Hepatocyte (in vitro differentiated cells): ENCODE measurements around the gene ABI3BP. TPM values are rescaled to one million over a fixed set of nuclear protein-coding genes. Genes with fewer than 3 reads are reported as not detected.
A peak's percentile ranks its signal among the peaks of the same experiment; 100 is the strongest.

Experiments
- DNase-seq: peaks from one replicate; pipeline ENCODE4 v3.0.0-alpha.2; 2016; ENCODE audit warnings: low spot score
- H2AFZ ChIP-seq: fragments of 200-600 bp; sonication (generic); 2 replicates; pipeline ENCODE4 v1.6.0; 2016; ENCODE audit warnings: antibody characterized with exemption, mild to moderate bottlenecking
- H3K27ac ChIP-seq: fragments of 200-600 bp; sonication (generic); 2 replicates; pipeline ENCODE4 v1.5.1; 2016; ENCODE audit warnings: mild to moderate bottlenecking
- H3K27me3 ChIP-seq: fragments of 200-600 bp; sonication (generic); 2 replicates; pipeline ENCODE4 v1.6.1; 2016
- H3K36me3 ChIP-seq: fragments of 200-600 bp; sonication (generic); replicated peaks from 2 replicates; pipeline ENCODE4 v1.5.1; 2016; ENCODE audit warnings: low read depth; ENCODE audit not compliant: insufficient read depth
- H3K4me1 ChIP-seq: fragments of 200-600 bp; sonication (generic); 2 replicates; pipeline ENCODE4 v1.5.1; 2016; ENCODE audit warnings: mild to moderate bottlenecking, moderate library complexity; ENCODE audit not compliant: insufficient read depth
- H3K4me2 ChIP-seq: fragments of 200-600 bp; sonication (generic); 2 replicates; pipeline ENCODE4 v1.6.0; 2016
- H3K4me3 ChIP-seq: fragments of 200-600 bp; sonication (generic); 2 replicates; pipeline ENCODE4 v1.5.1; 2016; ENCODE audit warnings: mild to moderate bottlenecking
- H3K79me2 ChIP-seq: fragments of 200-600 bp; sonication (generic); 2 replicates; pipeline ENCODE4 v1.6.0; 2017; ENCODE audit warnings: mild to moderate bottlenecking
- H3K9me2 ChIP-seq: fragments of 200-600 bp; sonication (generic); replicated peaks from 2 replicates; pipeline ENCODE4 v1.6.0; 2017; ENCODE audit warnings: mild to moderate bottlenecking; ENCODE audit not compliant: insufficient read depth
- H3K9me3 ChIP-seq: fragments of 200-600 bp; sonication (generic); 2 replicates; pipeline ENCODE4 v1.5.1; 2016; ENCODE audit warnings: low read depth, mild to moderate bottlenecking
- H4K20me1 ChIP-seq: fragments of 200-600 bp; sonication (generic); 2 replicates; pipeline ENCODE4 v1.6.0; 2016; ENCODE audit warnings: mild to moderate bottlenecking; ENCODE audit not compliant: insufficient read depth, poor library complexity, severe bottlenecking
- CTCF ChIP-seq: fragments of 200-600 bp; sonication (generic); IDR thresholded peaks from 2 replicates; pipeline ENCODE4 v1.5.1; 2016; ENCODE audit warnings: antibody characterized with exemption, mild to moderate bottlenecking; ENCODE audit not compliant: poor library complexity
- EZH2 ChIP-seq: fragments of 200-600 bp; sonication (generic); IDR thresholded peaks from 2 replicates; pipeline ENCODE4 v1.6.1; 2016; ENCODE audit warnings: antibody characterized with exemption, mild to moderate bottlenecking, borderline replicate concordance
- EZH2phosphoT487 ChIP-seq: fragments of 200-600 bp; sonication (generic); IDR thresholded peaks from one replicate; pipeline ENCODE4 v1.6.1; 2018; ENCODE audit warnings: antibody characterized with exemption, mild to moderate bottlenecking, low read depth, moderate library complexity; ENCODE audit not compliant: unreplicated experiment, severe bottlenecking
- WGBS: methylation state at CpG from one replicate; pipeline ENCODE4 v1.1.6; 2016; ENCODE audit warnings: low lambda C conversion rate; ENCODE audit errors: missing lambda C conversion rate; 5-methylcytosine and 5-hydroxymethylcytosine counted together
- polyA plus RNA-seq: library from polyadenylated mRNA; unstranded; fragments of >200 nt; fragmentation: Nextera tagmentation; extraction: Ambion mirVana; gene quantifications from 2 replicates; pipeline ENCODE4 v1.2.1, GENCODE V29; 2016
- total RNA-seq: library from RNA; depleted of rRNA; stranded (reverse); fragments of >200 nt; gene quantifications from 2 replicates; pipeline ENCODE4 v1.2.3, GENCODE V29; 2014

The ABI3BP gene
- total and polyA plus RNA-seq, 2 experiments from 2014 or later = 10.4 to 18.6 TPM

- Histone ChIP-seq H3K36me3 (peaks cover 4% of the 10 kb centered on the region), H3K9me2 (no peaks in the 10 kb centered on the region), H2AFZ (no peak overlapping the region), H3K4me3 (no peak overlapping the region), H3K9me3 (peaks cover 10% of the 10 kb centered on the region), H3K27me3 (no peaks in the 10 kb centered on the region), H4K20me1 (no peaks in the 10 kb centered on the region), H3K27ac (no peak overlapping the region), H3K79me2 (no peaks in the 10 kb centered on the region), H3K4me1 (no peaks in the 10 kb centered on the region), H3K4me2 (no peak overlapping the region)
- no peak for DNase-seq
- 75% methylated on average over 2 of the region's 2 CpGs for WGBS
- no peak for TF ChIP-seq EZH2phosphoT487
- TF ChIP-seq EZH2 = no peak
- no peak for TF ChIP-seq CTCF
Measured at GRCh38 chr3:100956276-100956675, 36.9 kb downstream of the ABI3BP start.

GRCh38 chr3:100954990-100955389, 38.2 kb downstream of the ABI3BP start:
- TF ChIP-seq EZH2 = no peak
- no peak for TF ChIP-seq EZH2phosphoT487
- TF ChIP-seq CTCF = no peak
- peak; percentile 20 for DNase-seq
- no peaks in the 10 kb centered on the region for H3K9me2 ChIP-seq
- H2AFZ ChIP-seq = no peak overlapping the region
- peak overlapping the region; percentile 10 for H3K27ac ChIP-seq
- peaks cover 4% of the 10 kb centered on the region for H3K36me3 ChIP-seq
- 51% methylated on average over 4 of the region's 4 CpGs for WGBS
- no peaks in the 10 kb centered on the region for H3K79me2 ChIP-seq
- H3K9me3 ChIP-seq = peaks cover 4% of the 10 kb centered on the region
- H3K4me1 ChIP-seq = no peaks in the 10 kb centered on the region
- no peak overlapping the region for H3K4me3 ChIP-seq
- no peak overlapping the region for H3K4me2 ChIP-seq
- no peaks in the 10 kb centered on the region for H3K27me3 ChIP-seq
- no peaks in the 10 kb centered on the region for H4K20me1 ChIP-seq

- H3K4me3 ChIP-seq = no peak overlapping the region
- H3K4me2 ChIP-seq = no peak overlapping the region
- DNase-seq = no peak
- H3K27ac ChIP-seq = no peak overlapping the region
- no peak overlapping the region for H2AFZ ChIP-seq
- TF ChIP-seq EZH2 = no peak
- no peak for TF ChIP-seq EZH2phosphoT487
- TF ChIP-seq CTCF = no peak
- no peaks in the 10 kb centered on the region for H3K36me3 ChIP-seq
- H3K4me1 ChIP-seq = no peaks in the 10 kb centered on the region
- H3K9me3 ChIP-seq = no peaks in the 10 kb centered on the region
- H3K27me3 ChIP-seq = no peaks in the 10 kb centered on the region
- H3K9me2 ChIP-seq = no peaks in the 10 kb centered on the region
- no peaks in the 10 kb centered on the region for H4K20me1 ChIP-seq
- 59% methylated on average over 3 of the region's 3 CpGs for WGBS
- H3K79me2 ChIP-seq = no peaks in the 10 kb centered on the region
Measured at GRCh38 chr3:100954199-100954935, 38.9 kb downstream of the ABI3BP start.
